HG02870 (cell line): ENCODE results near the gene CTNNA2.

Source experiments
- ATAC-seq: cut with Tn5 transposase; IDR thresholded peaks from one replicate; pipeline ENCODE4 v1.9.1; 2021; ENCODE audit warnings: mild to moderate bottlenecking, moderate library complexity; ENCODE audit not compliant: unreplicated experiment

The CTNNA2 gene

DNA sequence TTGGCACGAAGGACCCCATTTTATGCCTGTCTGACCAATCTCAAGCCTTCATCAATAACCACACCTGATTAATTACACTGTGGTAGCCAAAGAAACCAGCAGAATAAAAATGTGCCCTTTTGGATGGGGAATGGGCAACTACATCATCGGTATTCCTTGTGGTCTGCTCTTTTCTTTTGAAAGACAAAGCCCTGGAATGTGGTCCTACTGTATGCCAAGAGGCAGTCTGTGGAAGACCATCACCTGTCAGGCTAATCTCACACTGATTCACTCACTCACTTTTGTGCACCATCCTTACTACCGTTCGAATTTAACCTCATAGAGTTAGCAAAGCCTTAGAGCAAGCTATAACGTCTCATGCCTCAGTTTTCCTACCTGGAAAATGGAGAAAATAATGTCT is 1066.9 kb downstream of the CTNNA2 start:
- no peak for ATAC-seq

DNA sequence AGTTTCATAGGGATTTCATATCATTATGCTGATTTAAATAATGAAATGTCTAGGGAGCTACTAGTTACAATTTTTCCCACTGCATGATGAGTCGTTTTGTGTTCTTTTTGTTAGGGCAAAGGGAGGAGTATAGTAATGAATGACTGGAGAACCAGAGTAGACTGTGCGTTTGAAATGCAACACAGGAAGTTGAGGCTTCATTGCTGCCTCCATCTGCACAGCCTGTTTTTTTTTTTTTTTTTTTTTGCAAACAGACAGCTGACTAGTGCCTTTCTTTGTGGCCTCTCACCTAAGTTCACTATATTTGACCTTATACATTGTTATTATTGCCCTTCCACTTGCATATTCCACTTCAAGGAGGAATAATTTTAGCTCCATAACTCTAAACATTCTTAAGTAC is 1078.4 kb downstream of the CTNNA2 start:
- no peak for ATAC-seq

DNA sequence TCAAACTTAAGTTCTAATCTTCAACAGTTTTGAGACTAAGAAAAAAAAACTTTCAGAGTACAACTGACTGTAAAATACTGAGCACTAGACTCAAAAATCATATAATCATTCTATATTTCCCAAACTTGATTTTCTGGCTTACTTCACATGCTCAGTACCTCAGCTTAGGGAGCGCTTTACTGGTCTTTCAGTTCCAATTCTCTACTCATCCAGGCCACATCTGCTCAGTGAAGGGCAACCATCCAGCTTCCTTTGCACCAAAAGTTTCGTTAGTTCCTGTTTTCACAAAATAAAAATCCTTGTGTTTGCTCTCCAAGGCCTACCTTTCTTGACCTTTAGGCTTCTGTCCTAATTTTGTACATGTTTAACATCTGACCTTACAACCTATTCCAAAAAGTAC is 1079.3 kb downstream of the CTNNA2 start:
- ATAC-seq, result no peak

DNA sequence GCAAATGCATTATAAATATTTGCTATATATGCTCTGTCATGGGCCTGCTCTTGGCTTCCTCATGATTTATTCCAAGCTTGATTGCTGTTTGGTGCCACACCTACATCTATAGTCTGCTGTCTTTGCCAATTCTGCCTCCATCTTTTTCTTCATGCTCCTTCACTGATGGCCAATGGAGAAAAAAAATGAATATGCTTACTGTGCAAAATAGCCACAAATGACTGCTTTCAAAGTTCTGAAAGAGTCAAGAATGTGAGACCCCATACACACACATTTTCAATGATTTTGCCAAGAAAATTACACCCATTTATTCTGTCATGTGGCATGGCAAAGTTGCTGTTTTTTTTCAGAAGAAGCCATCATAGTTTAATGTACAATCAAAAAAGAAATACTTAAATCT is 1097.3 kb downstream of the CTNNA2 start:
- no peak for ATAC-seq

DNA sequence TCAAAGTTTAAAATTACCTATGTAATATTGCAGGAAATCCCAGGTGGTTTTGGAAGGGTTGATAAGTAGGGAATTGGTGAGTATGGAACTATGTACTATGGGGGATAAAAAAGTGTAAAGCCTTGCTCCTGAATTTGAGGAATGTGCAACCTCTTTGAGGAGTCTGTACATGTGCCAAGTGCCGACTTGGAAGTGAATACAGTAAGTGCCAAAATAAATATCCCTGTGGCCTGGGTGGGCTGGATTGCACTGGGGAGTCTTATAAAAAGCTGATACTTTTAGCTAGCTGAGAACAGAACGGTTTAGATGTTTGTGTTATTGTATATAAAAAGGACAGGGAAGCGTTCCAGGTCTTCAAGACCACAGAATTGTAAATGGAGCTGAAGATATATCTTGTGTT is 1108.8 kb downstream of the CTNNA2 start:
- no peak for ATAC-seq

DNA sequence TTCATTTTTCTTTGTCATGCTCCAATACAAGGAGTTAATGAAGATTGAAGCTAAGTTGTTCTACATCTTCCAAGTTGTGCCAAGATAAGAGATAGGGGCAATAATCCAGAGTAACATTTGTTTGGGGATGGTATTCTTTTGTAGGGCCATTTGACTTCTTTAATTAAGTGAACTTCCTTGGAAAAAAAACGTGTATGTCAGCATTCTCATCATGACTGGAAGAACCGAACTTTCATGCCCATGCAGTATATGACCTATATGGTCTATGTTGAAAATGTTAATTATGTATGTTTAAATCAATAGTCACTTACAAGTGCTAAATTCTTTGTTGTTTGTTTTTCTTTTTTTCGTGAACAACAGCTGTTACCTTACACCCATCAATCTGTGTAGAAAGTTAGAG is 1111.2 kb downstream of the CTNNA2 start:
- no peak for ATAC-seq

DNA sequence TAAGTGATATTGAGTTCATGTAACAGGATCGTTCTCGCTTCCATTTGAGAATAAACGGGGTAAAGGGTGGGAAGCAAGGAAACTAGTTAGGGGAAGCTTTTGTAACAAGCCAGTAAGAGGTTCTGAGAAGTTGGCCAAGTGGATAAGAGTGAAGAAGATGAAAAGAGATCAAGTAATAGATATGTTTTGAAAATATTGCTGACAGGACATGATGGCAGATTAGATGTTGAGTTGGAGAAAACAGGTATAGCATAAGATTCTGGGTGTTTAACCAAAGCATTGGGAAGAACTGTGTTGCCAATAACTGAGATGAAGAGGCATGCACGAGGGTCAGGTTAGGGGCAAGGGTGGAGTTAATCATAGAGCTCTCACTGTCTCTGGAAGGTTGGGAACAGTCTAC is 1121.7 kb downstream of the CTNNA2 start:
- ATAC-seq, result no peak

DNA sequence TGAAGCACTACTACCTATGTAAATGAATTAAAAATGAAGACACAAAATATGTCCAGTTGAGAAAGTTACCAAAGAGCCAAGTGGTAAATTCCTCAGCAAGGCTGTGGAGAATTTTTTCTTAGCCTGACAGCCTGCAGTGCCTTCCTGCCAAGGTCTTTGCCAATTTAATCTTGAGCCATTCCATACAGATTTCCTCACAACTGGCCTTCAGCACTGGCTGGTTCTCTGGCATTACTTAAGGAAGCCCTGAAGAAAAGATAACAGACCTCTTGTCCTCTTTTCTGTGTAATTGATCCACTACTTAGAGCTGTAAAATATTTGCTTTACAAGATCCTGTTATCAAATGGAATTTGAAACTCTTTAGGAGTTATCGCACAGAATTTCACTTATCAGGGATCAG is 1125.9 kb downstream of the CTNNA2 start:
- no peak for ATAC-seq

DNA sequence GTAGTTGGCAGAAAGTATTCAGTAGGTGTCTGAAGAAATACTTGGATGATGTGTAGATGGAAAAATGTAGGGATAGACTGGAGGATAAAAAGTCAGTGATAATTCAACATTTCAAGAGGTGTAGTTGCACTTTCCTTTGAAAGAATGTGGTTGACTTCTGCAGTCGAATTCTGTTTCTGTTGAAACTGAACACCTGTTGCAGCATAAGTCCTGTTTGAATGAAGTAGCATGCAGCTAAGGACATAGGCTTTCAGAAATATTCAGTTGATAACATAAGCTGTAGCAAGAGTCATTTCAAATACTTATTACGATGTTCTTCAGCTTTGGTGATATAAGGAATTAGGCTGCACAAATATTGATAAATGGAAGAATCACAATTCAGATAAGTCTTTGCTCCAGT is 1129.6 kb downstream of the CTNNA2 start:
- ATAC-seq, result no peak

DNA sequence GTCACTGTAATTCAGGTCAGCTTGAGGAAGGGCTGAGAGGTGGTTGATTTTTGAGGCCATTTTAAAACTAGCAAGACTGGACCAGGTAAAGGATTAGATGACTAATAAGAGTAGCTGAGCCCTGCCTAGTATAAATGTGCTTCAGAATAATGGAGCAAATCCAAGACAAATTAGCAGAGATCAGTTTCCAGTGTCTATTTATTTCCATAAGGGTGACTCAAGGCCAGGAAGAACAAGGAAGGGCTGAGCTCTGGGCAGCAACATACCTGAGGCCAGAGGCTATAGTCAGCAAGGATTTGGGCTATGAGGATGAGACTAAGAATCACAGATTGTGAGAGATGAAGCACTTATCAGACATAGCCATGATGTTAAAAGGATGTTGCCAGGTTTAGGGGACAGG is 1130.7 kb downstream of the CTNNA2 start:
- ATAC-seq, result no peak

DNA sequence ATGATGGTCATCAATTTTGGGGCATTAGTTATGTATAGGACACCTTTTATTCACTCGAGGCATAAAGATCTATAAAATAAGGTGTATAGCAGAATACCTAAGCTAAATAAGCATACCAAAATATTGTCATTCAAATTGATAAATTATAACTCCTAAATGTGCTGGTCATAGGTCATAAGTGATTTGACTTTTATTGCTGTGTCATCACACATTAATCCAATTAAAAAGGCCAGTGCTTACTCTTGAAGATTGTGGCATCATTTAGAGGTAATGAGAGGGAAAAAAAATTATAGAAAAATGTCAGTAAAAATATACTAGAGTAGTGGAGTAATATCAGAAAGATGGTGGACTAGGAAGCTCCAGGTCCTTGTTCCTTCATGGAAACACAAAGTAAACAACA is 1138.6 kb downstream of the CTNNA2 start:
- ATAC-seq, result no peak

DNA sequence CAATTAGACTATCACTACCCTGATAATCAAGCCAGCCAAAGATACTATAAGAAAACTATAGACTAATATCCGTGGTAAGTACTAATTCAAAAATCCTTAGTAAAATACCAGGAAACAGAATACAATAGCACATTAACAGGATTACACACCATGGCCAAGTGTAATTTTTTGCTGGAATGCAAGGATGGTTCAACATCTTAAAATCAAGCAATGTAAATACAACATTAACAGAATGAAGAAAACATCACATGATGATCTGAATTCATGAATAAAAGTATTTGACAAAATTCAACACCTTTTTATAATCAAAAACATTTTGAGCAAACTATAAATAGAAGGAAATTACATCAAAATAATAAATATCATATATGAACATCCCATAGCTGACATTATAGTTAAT is 1142.4 kb downstream of the CTNNA2 start:
- no peak for ATAC-seq

DNA sequence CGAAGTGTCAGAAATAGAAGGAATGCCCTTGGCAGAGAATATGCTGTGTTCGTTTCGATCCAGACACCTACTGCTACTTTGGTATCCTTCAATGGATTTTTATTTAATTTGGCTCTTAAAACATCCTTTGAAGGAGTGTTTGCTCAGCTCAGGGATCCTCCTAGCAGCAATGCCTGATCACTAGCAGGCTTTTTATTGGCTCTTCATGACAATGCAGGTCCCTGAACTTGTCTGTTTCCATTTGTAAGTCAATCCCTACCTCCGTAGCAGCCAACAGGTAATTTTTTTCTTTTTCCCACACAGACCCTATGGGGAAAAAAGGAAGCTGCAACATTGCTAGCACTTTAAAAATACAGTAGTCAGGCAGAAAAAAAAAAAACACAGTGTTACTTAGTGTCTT is 1157.9 kb downstream of the CTNNA2 start:
- no peak for ATAC-seq

DNA sequence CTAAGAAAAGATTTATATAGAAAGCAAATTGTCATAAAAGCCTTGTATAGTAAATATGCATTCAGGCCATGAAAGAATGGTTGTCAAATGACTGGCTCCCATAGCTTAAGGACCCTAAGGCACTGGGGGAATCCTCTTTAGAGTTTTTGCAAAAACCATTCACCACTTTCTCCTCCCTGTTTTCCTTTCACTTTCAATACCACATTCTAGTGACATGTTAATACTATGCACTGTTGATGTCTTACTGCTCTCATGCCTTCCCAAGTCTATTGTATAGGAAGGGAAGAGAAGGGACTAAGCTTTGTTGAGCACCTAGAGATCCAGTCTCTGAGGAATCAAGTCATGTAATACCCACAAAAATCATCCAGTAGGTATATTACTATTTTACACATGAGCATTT is 1174.7 kb downstream of the CTNNA2 start:
- ATAC-seq, result no peak

DNA sequence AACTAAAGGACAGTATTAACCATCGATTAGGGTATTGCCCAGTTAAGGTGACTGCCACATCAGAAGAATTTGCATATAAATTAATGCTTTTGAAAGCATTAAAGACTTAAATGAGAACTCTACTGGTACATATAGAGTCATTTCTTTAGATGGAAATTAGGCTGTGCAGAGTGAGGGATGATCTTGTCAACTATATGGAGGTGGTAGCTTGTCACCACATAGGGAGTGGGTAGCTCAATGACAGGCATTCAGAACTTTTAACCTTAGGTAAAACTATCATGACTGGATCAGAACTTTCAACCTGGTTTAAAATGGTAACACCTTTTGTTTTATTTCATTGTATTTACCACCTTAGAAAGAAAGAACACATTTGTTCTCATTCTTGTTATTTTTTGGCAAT is 1176.3 kb downstream of the CTNNA2 start:
- ATAC-seq, result no peak
